Activated gamma-delta T cell treated with anti-CD3 and anti-CD28 coated beads, Interleukin-2, amount 50 U/mL, for 16 hours (primary cell): ENCODE measurements around the gene KCNJ6.
A peak's percentile ranks its signal among the peaks of the same experiment; 100 is the strongest.

Source experiments
- DNase-seq: peaks from one replicate; pipeline ENCODE4 v3.0.0-alpha.2; 2020; ENCODE audit warnings: low read depth

The KCNJ6 gene

DNA sequence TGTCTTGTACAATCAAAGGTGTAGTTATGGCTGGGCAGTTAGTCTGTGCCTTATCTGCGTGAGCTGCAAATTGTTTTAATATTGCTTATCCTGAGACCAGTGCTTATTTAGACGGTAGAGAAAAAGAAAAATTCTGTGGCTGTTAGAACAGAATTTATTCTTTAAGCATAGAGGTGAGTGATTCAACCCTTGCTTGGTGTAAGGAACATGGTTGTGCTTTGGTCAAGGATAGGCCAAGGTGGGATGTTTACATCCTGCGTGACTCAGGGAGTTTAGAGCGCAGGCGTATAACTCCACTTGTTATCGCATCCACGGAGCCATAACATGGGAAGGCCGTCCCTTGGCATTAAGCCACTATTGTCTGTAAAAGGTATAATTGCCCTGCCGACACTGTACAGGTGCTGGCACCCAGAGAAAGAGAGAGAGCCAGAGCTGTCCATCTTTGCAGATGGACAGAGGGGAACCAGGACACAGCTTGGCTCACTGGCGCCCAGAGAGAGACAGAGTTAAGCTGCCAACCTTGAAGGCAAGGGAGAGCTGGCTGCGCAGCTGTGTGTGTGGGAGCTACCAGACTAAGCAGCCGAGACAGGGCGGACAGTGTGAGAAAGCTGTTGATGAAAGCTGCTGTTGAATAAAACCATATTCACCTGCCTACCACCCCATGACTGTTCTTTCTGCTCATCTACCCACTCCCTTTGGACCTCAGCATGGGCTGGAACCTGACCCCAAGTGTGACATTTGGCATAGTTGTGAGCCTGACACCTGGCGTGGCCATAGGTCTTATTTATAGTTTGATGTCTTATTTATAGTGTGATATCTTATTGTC is 349.3 kb downstream of the KCNJ6 start:
- DNase-seq: no peak

DNA sequence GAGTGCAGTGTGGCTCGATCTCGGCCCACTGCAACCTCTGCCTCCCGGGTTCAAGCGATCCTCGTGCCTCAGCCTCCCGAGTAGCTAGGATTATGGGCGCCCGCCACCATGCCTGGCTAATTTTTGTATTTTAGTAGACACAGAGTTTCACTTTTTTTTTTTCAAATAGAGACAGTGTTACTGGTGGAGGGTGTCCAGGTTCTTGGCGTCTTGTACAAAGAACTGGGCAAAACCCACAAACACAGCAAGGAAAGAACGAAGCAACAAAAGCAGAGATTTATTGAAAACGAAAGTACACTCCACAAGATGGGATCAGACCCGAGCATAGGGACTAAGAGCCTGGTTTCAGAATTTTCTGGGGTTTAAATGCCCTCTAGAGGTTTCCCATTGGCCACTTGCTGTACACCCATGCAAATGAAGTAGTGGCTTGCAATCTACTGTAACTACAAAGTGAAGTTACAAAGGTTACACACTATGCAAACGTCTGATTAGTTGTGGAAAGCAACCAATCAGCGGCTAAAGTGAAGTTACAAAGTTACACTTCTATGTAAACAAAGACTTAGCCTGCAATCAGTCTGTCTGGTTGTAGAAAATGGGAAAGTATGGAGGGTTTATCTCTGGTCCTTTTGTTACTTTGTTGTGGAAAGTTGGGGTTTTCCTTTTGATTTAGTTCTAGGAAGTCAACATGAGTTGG is 350.6 kb downstream of the KCNJ6 start:
- no peak for DNase-seq

DNA sequence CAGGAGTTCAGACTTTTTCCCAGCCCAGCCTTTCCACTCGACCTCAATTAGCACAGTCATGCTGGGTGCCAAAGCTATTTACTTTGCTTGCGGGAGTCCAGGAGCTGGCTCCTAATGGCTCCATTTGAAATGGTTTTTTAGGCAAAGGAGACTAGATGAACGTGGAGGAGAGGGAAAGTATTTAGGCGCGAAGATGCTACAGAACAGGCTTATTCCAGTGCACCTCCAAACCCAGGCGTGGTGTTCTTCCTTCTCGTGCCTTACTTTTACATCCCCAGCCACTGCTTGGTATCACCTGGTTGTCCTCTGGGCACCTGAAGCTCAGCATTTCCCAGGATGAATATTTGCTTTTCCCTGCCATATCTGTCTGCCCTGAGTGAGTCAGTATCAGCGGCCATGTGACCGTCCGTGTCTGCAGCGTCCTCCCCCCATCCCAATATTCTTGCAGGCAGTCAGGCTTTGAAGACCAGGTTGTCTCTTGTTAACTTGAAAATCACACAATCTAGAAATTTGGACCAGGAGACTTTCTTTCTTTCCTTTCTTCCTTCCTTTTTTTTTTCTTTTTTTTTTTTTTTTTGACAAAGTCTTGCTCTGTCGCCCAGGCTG is 351.2 kb downstream of the KCNJ6 start:
- DNase-seq: no peak

DNA sequence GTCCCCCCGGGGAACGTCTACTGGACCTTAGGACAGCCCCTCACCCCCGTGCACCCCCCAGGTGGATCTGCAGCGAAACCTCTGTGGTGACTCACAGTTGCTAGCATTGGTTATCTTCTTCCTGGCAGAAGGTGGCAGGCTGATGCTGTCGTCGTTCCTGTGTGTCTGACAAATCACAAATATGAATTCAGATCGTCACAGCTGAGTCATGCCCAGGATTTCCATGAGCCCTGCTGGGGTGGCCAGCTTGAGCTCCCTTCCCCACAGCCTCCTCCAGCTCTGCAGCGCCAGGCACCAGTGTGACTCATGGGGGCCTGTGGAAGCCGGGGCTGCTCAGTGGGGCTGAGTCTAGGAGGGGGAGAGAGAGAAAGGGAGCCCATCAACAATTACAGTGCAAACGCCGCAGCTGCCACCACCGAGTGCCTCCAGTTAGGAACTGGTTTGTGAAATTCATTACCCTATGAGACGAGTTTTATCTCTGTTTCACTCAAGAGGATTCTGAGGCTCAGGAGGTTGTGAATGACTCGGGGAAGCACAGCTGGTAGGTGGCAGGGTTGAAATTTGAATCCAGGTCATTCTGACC is 351.8 kb downstream of the KCNJ6 start:
- DNase-seq: peak; percentile 82

DNA sequence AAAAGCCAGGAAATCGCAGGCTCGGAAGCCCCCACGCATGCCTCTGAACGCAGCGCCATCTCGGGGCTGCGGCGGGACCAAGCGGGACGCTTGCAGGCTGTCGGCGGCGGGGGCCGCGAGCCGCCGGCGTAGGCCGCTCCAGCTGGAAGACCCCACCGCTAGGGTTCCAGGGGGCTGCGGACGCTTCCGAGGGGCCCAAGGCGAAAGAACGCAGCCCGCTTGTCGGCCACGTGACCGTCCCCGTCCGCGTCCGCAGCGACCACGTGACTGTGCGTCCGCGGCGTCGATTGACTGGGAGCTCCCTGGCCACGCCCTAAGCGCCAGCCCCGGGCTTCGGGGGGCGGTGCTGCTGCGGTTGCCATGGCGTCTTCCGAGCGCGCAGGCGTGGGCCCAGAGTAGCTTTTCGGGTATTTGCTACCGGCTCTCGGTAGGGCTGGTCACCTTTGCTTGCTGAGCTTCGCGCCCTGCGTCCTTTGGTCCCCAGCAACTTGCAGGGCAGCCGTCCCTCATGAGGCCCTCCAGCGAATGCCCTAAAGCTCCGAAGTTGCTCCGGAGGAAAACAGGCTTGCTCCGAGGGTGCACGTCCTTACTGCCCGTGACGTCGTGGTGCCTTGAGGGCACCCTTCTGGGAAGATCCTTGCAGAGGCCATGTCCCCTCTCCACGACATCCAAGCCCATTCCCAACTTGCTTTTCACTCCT is 352.5 kb downstream of the KCNJ6 start:
- DNase-seq: peak; percentile 88

DNA sequence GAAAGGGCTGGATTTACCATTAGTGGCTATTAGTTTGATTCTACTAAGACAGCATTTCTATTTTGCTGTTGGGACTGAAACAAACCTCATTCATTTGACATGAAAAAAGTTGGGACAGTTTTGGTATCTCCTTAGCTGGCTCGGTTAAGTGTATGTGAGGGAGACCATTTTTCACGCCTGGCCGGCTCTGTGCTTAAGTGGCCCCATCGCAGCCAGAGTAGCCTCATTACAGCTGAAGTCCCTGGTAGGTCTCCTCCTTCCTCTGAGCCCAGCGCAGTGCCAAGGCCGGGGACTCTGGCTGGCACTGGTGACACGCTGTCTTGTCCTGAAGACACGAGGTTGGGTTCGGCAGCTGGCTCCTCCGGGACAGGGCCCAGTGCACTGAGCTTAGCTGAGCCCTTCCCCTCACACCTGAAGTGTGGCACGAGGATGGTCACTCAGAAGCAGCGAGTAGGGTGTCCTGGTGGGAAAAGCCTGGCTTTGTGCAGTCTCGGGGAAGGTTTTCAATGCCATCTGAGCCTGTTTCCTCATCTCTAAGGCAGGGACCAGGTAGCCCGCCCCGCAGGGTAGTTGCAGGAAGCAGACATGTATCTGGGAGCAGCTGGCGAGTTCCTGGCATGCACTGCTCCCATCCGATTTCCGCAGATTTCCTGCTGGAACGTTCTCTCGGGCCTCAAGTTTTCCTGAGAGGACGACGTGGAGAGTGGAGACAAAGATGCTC is 353.2 kb downstream of the KCNJ6 start:
- no peak for DNase-seq

DNA sequence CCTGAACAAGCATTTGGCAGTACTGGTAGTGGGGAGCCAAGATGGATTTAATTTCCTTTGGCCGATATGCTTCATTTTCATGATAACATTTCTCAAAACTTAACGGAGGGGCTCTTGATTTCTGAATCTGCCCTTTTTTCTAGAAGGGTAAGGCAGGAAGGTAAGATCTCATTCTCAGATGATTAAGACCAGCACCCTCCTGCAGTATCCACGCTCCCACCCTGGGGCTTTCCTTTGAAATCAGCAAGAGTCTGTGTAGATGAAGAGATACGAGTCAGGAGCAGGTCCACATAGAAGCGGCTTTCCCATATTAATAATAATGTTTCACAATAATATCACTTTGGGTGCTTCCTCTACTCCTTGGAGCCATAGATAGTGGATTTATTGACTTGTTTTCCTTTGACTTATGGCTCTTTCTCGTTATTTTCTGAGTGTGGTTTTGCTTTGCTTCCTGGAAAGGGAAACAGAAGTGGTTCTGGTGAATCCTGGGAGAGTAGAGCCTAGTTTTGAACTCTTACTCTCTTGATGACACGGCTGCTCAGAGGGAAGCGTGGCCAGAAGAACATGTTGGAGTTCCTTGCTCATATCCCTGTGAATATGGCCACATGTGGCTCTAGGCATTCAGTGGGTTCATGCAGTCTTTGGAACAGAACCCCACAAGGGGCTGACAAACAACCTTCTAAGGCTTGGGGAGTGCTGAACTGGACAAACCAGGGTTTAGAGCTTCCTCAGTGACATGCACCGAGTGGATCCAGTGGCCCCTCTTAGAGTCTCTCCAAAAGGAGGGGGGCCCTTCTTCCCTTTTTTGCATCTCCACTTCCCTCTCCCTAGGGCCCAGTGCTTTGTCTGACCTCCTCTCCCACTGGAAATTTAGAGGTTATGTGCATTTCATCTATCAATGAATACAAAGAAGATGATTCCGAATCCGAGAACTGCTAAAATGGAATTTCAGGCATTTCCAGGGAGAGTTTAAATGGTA is 354.0 kb downstream of the KCNJ6 start:
- no peak for DNase-seq

DNA sequence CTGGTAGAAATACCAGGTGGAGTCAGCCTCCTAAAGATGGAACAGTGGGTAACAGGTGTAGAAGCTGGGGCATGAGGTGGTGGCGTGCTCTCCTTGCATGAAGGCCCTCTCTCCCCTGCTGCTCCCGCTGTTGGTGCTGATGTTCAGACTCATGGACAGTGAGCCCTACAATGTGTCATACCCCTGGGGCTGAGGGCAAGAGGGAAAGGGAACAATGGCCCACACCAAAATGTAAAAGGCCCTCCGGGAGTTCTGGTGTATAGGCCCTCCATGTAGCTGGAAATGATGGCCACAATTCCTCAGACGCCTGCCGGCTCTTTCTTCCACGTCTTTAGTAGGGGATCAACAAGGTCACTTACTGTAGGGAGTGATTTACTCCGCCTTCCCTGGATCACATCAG is 354.8 kb downstream of the KCNJ6 start:
- no peak for DNase-seq

DNA sequence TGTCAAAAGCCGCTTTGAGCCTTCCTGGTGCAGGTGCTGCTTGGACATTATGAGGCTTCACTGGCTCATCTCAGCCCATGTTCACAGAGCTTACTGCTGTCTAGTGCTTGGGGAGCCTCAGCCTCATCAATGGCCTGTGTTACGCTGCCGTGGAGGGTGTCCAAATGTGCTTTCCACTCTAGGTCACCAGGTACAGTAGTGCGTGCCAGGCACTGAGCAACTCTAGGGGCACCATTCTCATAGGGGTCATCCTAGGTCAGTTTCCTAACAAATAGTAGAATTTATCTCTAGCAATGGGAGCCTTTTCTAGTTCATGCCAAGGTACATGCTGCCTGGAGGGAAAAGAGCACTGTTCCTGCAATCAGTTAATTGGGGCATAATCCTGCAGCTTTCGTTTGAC is 355.9 kb downstream of the KCNJ6 start:
- DNase-seq: no peak

DNA sequence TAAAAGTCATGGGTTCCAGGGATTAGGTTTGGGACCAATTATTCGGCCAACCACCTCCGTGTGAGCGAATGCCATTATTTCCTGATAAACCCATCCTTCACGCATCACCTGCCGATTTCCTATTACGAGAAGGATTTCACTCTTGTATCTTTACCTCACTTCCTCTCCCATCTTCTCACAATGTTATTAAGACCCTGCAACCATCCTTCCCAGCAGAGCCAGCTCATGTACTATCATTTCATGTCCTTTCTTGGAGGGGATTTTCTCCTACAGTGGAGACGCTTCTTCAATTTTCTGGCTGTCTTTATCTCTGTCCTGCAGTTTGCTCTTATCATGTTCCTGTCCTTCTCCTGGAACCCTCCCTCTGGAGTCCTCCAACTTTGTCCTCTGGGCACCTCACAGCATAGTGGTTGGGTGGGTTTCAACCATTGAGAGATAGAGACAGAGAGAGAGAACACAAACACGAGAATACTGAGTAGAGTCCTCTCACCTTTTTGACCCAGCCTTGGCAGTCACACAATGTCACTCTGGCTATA is 357.5 kb downstream of the KCNJ6 start:
- DNase-seq: no peak
